ENCODE measurements around the gene SNRNP40.
A peak's percentile ranks its signal among the peaks of the same experiment; 100 is the strongest.

Gene SNRNP40

DNA sequence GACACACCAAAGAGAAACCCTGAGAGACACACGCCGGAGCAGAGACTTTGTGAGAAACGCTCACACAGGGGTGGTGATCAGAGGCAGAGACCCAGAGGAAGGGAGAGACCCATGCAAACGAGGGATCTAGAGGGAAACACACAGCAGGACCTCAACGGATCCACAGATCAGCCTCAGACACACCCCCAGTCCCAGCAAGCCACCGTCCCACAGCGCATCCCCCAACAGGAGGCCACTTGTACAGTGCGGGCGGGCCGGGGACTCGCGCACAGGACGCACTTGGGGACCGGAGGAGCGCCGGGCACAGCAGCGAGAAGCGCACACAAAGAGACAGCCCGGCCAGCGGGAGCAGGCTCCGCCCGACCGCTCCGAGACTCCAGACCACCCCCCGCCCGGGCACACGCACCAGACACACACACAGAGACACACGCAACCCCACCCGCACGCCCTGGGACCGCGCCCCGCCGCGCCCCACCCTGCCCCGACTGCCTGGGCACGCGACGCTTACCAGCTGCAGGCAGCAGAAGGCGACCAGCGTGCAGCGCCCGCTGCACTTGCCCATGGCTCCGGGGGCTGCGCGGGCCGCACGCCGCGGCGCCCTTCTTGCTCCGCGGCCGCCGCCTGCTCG, 57.5 kb downstream of the SNRNP40 start:
- DNase-seq (ENCODE audit: low spot score in 2 of 2), result no peak
- H3K9me3 Mint-ChIP-seq, result no peaks in the 10 kb centered on the region
- H3K27ac Mint-ChIP-seq (ENCODE audit: low read depth), result no peak overlapping the region

DNA sequence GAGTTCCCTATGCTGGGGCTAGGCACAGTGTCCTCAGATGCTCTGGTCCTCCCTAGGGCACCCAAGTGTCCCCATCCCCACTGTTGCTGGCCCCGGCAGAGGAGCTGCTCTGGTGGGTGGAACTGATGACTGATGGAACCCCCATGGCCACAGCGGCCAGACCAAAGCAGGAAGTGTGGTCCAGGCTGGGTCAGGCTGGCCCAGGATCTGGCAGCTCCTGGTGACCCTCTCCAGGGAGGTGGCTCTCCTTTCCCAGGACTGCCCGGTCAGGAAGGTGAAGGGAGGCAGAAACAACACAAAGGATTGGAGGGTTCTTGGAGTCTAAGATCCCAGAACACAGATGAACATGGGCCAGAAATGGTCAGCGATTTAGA, 58.0 kb downstream of the SNRNP40 start:
- H3K27me3 Mint-ChIP-seq, result peaks cover 71% of the 10 kb centered on the region
- peak overlapping the region; percentile 60 for H3K4me3 Mint-ChIP-seq
- no peak for ATAC-seq (replicated peaks; ENCODE audit: extremely low read depth, poor library complexity, severe bottlenecking)
- no peak for DNase-seq (ENCODE audit: low spot score in 2 of 2)
- H3K9me3 Mint-ChIP-seq, result no peaks in the 10 kb centered on the region
- peaks cover 8% of the 10 kb centered on the region for H3K4me1 Mint-ChIP-seq
- H3K27ac Mint-ChIP-seq (ENCODE audit: low read depth), result no peak overlapping the region
- H3K36me3 Mint-ChIP-seq (ENCODE audit: insufficient read depth), result peaks cover 3% of the 10 kb centered on the region

More for the DNA sequence above, 57.5 kb downstream of the SNRNP40 start:
- Mint-ChIP-seq H3K36me3 (ENCODE audit: insufficient read depth) (peaks cover 3% of the 10 kb centered on the region), H3K4me1 (peaks cover 8% of the 10 kb centered on the region), H3K27me3 (peaks cover 68% of the 10 kb centered on the region), H3K4me3 (peak overlapping the region; percentile 60)
- no peak for ATAC-seq (replicated peaks; ENCODE audit: extremely low read depth, poor library complexity, severe bottlenecking)

DNA sequence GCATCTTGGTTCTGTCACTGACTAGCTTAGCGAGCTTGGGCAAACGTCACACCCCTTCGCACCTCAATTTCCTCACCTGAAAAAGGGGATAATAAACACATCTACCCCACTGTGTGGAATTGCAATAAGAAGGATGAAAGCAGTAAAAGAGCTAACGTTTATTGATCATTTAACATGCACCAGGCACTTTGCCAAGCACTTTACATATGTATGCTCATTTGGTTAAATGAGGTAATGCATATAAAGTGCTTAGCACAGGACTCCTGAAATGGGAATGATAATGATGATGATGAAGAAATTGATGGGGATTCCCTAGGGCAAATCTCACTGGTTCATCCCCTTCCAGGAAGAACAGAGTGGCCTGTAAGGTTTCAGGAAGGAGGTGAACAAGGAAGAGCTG, 61.7 kb downstream of the SNRNP40 start:
- peaks cover 8% of the 10 kb centered on the region for H3K4me1 Mint-ChIP-seq
- no peaks in the 10 kb centered on the region for H3K36me3 Mint-ChIP-seq (ENCODE audit: insufficient read depth)
- ATAC-seq (replicated peaks; ENCODE audit: extremely low read depth, poor library complexity, severe bottlenecking) (no peak), DNase-seq (ENCODE audit: low spot score in 2 of 2) (no peak)
- H3K27ac Mint-ChIP-seq (ENCODE audit: low read depth), result no peak overlapping the region
- peaks cover 65% of the 10 kb centered on the region for H3K27me3 Mint-ChIP-seq
- H3K9me3 Mint-ChIP-seq, result no peaks in the 10 kb centered on the region
- no peak overlapping the region for H3K4me3 Mint-ChIP-seq

DNA sequence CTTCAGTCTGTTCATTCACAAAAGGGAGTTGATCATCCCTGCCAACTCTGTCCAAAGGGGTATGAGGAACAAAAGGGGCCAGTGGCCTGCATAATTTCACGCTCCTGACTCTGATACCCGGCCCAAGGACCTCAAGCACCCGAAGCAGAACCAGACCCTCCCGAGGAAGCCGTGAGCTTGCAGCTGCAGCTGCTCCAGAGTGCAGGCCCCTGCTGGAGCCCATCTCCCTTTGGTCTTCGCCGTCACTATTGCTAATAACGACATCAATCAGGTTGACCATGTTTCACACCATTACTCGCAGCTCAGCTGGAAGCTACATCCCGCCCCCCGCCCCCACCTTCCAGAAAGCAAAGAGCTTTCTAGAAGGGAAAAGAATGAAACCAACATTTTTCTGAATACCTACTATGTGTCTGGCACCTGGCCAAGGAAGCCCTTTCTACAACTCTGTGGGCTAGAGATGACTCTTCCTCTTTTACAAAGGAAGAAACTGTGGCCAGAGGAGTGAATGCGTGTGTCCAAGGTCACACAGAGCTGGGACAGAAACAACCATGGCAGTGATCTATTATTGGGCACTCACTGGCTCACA, 62.4 kb downstream of the SNRNP40 start:
- no peaks in the 10 kb centered on the region for H3K36me3 Mint-ChIP-seq (ENCODE audit: insufficient read depth)
- H3K9me3 Mint-ChIP-seq, result no peaks in the 10 kb centered on the region
- no peak overlapping the region for H3K4me3 Mint-ChIP-seq
- H3K27me3 Mint-ChIP-seq, result peaks cover 63% of the 10 kb centered on the region
- H3K27ac Mint-ChIP-seq (ENCODE audit: low read depth), result no peak overlapping the region
- DNase-seq (ENCODE audit: low spot score in 2 of 2) (no peak), ATAC-seq (replicated peaks; ENCODE audit: extremely low read depth, poor library complexity, severe bottlenecking) (no peak)
- peaks cover 8% of the 10 kb centered on the region for H3K4me1 Mint-ChIP-seq

DNA sequence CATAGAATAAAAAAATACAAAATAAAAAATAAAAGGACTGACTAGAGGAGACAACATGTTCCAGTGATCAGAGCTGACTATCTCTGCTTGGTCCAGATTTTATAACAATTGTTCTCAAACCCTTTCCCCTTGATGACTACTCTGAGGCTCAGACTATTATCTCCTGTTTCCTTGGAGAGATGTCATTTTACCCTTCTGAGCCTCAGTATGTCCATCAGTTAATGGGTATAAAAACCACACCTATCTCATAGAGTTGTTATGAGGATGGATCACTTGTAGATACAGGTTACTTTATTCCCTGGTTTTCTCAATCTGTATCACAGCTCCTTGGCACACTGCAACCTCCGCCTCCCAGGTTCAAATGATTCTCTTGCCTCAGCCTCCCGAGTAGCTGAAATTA, 63.9 kb downstream of the SNRNP40 start:
- peaks cover 47% of the 10 kb centered on the region for H3K27me3 Mint-ChIP-seq
- ATAC-seq (replicated peaks; ENCODE audit: extremely low read depth, poor library complexity, severe bottlenecking) (no peak), DNase-seq (ENCODE audit: low spot score in 2 of 2) (no peak)
- no peak overlapping the region for H3K27ac Mint-ChIP-seq (ENCODE audit: low read depth)
- H3K36me3 Mint-ChIP-seq (ENCODE audit: insufficient read depth), result no peaks in the 10 kb centered on the region
- H3K4me3 Mint-ChIP-seq, result no peak overlapping the region
- H3K9me3 Mint-ChIP-seq, result no peaks in the 10 kb centered on the region
- H3K4me1 Mint-ChIP-seq, result no peaks in the 10 kb centered on the region

DNA sequence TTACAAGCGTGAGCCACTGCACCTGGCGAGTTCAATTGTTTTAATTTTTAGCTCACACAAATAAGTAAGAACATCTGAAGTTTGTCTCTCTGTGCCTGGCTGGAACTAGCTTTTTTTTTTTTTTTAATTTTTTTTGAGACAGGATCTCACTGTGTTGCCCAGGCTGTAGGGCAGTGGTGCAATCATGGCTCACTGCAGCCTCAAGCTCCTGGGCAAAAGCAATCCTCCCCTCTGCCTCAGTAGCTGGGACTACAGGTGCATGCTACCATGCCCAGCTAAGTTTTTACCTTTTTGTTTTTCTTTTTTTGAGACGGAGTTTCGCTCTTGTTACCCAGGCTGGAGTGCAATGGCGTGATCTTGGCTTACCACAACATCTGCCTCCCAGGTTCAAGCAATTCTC, 64.8 kb downstream of the SNRNP40 start:
- H3K4me1 Mint-ChIP-seq, result no peaks in the 10 kb centered on the region
- no peak overlapping the region for H3K27ac Mint-ChIP-seq (ENCODE audit: low read depth)
- no peak overlapping the region for H3K4me3 Mint-ChIP-seq
- H3K9me3 Mint-ChIP-seq, result no peaks in the 10 kb centered on the region
- H3K27me3 Mint-ChIP-seq, result peaks cover 38% of the 10 kb centered on the region
- DNase-seq (ENCODE audit: low spot score in 2 of 2) (no peak), ATAC-seq (replicated peaks; ENCODE audit: extremely low read depth, poor library complexity, severe bottlenecking) (no peak)
- H3K36me3 Mint-ChIP-seq (ENCODE audit: insufficient read depth), result no peaks in the 10 kb centered on the region

DNA sequence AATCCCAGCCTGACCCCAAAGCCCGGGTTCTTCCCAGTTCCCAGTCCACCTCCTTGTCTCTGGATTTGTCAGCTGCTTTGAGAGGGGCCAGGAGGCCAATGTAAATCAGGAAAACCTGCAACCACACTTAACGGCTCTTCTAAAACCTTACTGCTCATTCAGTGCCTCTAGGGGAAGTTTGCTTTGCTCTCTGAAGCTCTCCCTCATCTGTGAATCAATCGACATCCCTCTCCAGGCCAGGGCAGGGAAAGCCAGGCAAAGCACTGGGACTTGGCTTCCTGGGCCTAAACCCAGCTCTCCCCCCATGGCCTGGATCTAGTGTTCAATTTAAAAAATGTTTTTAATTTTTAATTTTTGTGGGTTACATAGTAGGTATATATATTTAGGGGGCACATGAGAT, 66.2 kb downstream of the SNRNP40 start:
- Mint-ChIP-seq H3K36me3 (ENCODE audit: insufficient read depth) (no peaks in the 10 kb centered on the region), H3K27me3 (peaks cover 24% of the 10 kb centered on the region), H3K4me1 (no peaks in the 10 kb centered on the region), H3K27ac (ENCODE audit: low read depth) (no peak overlapping the region), H3K4me3 (no peak overlapping the region), H3K9me3 (no peaks in the 10 kb centered on the region)
- ATAC-seq (replicated peaks; ENCODE audit: extremely low read depth, poor library complexity, severe bottlenecking) (no peak), DNase-seq (ENCODE audit: low spot score in 2 of 2) (no peak)

DNA sequence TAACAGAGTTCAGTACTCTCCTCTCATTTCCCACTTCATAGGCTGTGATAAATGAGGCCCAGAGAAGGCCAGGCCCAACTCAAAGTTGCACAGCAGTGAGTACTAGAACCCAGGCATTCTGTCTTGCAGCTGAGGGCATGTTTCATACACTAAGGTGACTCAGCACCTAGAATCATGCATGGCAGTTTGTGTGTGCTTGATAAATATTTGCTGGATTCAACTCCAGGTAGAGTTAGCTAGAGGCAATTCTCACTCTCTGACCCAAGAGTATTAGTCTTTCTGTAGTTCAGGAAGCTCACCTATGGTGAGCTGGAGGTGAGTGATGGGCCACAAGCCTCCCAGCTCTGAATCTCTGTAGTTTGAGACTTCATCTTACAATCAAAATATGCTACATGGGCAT, 67.6 kb downstream of the SNRNP40 start:
- peaks cover 10% of the 10 kb centered on the region for H3K27me3 Mint-ChIP-seq
- no peak overlapping the region for H3K27ac Mint-ChIP-seq (ENCODE audit: low read depth)
- H3K36me3 Mint-ChIP-seq (ENCODE audit: insufficient read depth), result no peaks in the 10 kb centered on the region
- no peak overlapping the region for H3K4me3 Mint-ChIP-seq
- H3K9me3 Mint-ChIP-seq, result no peaks in the 10 kb centered on the region
- DNase-seq (ENCODE audit: low spot score in 2 of 2) (no peak), ATAC-seq (replicated peaks; ENCODE audit: extremely low read depth, poor library complexity, severe bottlenecking) (no peak)
- no peaks in the 10 kb centered on the region for H3K4me1 Mint-ChIP-seq

DNA sequence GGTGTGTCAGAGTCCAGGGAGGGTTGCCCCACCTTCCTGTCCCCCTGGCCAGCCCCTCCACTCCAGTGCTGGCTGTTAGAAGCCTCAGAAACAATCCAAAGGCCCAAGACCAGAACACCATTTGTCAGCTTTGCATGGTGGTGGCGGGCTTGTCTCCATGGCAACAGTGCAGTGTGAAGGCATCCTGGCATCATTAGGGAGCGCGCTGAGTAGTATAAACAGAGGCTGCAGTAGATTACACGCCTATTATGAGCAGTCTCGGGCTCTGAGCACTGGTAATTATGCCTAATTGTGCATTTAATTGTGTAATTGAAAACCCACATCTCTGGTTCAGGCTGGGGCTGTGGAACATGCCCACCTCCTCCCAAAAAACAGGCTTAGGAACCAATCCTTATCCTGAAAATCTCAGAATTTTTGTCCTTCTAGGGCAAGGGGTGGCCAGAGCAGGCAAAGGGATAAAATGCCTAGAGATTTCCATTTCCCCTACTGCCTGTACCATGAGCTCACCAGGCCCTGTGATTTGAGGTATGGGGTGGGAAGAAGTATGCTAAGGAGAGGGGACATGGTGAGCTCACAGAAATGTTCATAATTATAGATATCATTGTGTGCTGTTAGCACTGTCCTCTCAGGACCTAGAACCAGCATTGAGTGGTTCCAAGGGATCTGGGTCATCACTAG, 68.6 kb downstream of the SNRNP40 start:
- Mint-ChIP-seq H3K4me1 (no peaks in the 10 kb centered on the region), H3K27me3 (peaks cover 4% of the 10 kb centered on the region), H3K36me3 (ENCODE audit: insufficient read depth) (no peaks in the 10 kb centered on the region), H3K27ac (ENCODE audit: low read depth) (no peak overlapping the region), H3K4me3 (no peak overlapping the region), H3K9me3 (no peaks in the 10 kb centered on the region)
- DNase-seq (ENCODE audit: low spot score in 2 of 2), result no peak
- no peak for ATAC-seq (replicated peaks; ENCODE audit: extremely low read depth, poor library complexity, severe bottlenecking)

DNA sequence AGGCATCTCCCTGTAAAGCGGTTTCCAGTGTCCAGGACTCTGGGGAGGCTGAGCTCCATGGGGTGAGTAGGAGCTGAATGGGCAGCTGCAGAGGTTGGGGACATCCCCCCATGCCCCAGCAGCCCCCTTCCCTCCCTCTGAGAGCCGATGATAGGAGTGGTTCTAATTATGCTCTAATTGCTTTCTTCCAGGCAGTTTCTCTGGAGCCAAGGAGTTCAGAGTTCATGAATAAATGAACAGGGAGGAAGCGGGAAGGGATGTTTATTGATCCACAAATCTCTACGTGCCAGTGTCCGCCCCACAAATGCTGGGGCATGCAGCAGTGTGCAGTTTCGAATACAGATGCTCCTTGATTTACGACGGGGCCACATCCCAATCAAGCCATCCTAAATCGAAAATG, 72.5 kb downstream of the SNRNP40 start:
- Mint-ChIP-seq H3K27me3 (no peaks in the 10 kb centered on the region), H3K36me3 (ENCODE audit: insufficient read depth) (no peaks in the 10 kb centered on the region), H3K27ac (ENCODE audit: low read depth) (no peak overlapping the region), H3K9me3 (no peaks in the 10 kb centered on the region), H3K4me3 (no peak overlapping the region), H3K4me1 (no peaks in the 10 kb centered on the region)
- ATAC-seq (replicated peaks; ENCODE audit: extremely low read depth, poor library complexity, severe bottlenecking) (no peak), DNase-seq (ENCODE audit: low spot score in 2 of 2) (no peak)

DNA sequence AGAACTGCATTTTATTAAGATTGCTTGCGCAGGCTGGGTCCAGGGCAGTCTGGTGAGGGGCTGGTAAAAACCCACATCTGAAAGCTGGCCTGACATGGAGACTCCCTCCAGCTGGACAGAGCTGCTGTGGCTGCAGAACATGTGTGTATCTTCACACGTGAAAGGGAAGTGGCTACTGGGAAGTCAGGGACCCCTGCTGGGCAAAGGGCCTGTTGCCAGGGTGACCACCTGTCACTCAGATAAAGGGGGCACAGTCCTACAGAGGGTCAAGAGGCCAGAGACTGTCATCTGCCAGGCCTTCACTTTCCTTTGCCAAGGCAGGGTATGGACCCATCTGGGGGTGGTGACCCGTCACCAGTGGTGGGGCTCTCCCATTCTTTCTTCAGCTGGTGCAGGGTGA, 74.4 kb downstream of the SNRNP40 start:
- Mint-ChIP-seq H3K4me1 (no peaks in the 10 kb centered on the region), H3K27me3 (no peaks in the 10 kb centered on the region), H3K36me3 (ENCODE audit: insufficient read depth) (no peaks in the 10 kb centered on the region), H3K9me3 (no peaks in the 10 kb centered on the region), H3K4me3 (no peak overlapping the region), H3K27ac (ENCODE audit: low read depth) (no peak overlapping the region)
- no peak for ATAC-seq (replicated peaks; ENCODE audit: extremely low read depth, poor library complexity, severe bottlenecking)
- DNase-seq (ENCODE audit: low spot score in 2 of 2), result no peak

DNA sequence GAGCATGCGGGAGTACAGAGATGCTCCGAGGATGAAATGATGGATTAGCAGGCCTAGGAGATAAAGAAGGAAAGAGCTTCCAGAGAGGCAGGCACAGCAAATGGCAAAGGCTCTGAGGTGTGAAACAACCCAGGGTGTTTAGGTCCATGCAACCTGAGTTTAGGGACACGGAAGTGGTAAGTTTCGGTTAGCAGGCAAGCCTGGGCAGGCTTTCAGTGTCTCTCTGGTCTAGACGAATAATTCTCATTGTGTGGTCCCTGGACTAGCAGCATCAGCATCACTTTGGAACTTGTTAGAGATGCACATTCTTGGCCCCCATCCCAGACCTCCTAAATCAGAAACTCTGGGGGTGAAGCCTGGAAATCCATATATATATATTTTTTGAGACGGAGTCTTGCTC, 75.5 kb downstream of the SNRNP40 start:
- Mint-ChIP-seq H3K4me1 (no peaks in the 10 kb centered on the region), H3K27me3 (no peaks in the 10 kb centered on the region), H3K27ac (ENCODE audit: low read depth) (no peak overlapping the region), H3K36me3 (ENCODE audit: insufficient read depth) (no peaks in the 10 kb centered on the region), H3K9me3 (no peaks in the 10 kb centered on the region), H3K4me3 (no peak overlapping the region)
- no peak for DNase-seq (ENCODE audit: low spot score in 2 of 2)
- ATAC-seq (replicated peaks; ENCODE audit: extremely low read depth, poor library complexity, severe bottlenecking), result no peak

DNA sequence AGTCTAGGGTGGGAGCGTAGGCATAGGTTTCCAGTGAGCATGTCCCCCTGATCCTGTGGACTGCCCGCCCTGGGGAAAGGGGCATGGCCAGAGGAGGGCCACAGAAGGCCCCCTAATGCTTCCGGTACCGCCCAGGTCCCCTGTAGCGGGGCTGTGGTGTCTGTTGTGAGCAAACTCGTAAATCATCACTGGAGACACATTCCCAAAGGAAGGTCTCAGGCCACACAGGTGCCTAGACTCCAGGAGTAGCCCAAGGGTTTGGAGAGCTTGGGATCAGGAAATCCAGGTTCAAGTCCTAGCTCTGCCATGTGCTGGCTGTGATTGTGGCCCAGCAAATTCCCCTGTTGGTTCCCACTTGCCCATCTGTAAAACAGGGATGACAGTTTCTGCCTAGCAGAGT, 77.1 kb downstream of the SNRNP40 start:
- DNase-seq (ENCODE audit: low spot score in 2 of 2) (no peak), ATAC-seq (replicated peaks; ENCODE audit: extremely low read depth, poor library complexity, severe bottlenecking) (no peak)
- Mint-ChIP-seq H3K9me3 (no peaks in the 10 kb centered on the region), H3K36me3 (ENCODE audit: insufficient read depth) (no peaks in the 10 kb centered on the region), H3K4me1 (no peaks in the 10 kb centered on the region), H3K27me3 (no peaks in the 10 kb centered on the region), H3K4me3 (no peak overlapping the region), H3K27ac (ENCODE audit: low read depth) (no peak overlapping the region)

Measured in central memory CD8-positive, alpha-beta T cell (primary cell).